Karpas-422 (cell line): ENCODE measurements around the gene SMIM35. TPM values are rescaled to one million over a fixed set of nuclear protein-coding genes. Genes with fewer than 3 reads are reported as not detected.

Experiments used
- DNase-seq: peaks from one replicate; pipeline ENCODE4 v3.0.0-alpha.2; 2015
- H2AFZ ChIP-seq: fragments of 200-600 bp; sonication (generic); 2 replicates; pipeline ENCODE4 v1.6.1; 2014; ENCODE audit warnings: antibody characterized with exemption, low read length, mixed read lengths
- H3K27ac ChIP-seq: fragments of 200-600 bp; sonication (generic); 2 replicates; pipeline ENCODE4 v1.5.1; 2014; ENCODE audit warnings: mild to moderate bottlenecking, low read length, moderate library complexity
- H3K27me3 ChIP-seq: fragments of 200-600 bp; sonication (generic); 2 replicates; pipeline ENCODE4 v1.6.1; 2014; ENCODE audit warnings: low read length, mixed read lengths
- H3K36me3 ChIP-seq: fragments of 200-600 bp; sonication (generic); 2 replicates; pipeline ENCODE4 v1.6.1; 2014; ENCODE audit warnings: low read length, mixed read lengths; ENCODE audit not compliant: insufficient read depth
- H3K4me1 ChIP-seq: fragments of 200-600 bp; sonication (generic); 2 replicates; pipeline ENCODE4 v1.6.1; 2014; ENCODE audit warnings: mild to moderate bottlenecking, low read length, mixed read lengths
- H3K4me2 ChIP-seq: fragments of 200-600 bp; sonication (generic); 2 replicates; pipeline ENCODE4 v1.6.1; 2014; ENCODE audit warnings: low read length, low read depth, mild to moderate bottlenecking; ENCODE audit not compliant: poor library complexity, severe bottlenecking
- H3K4me3 ChIP-seq: fragments of 200-600 bp; sonication (generic); 2 replicates; pipeline ENCODE4 v1.5.1; 2014; ENCODE audit warnings: mild to moderate bottlenecking, antibody characterized with exemption, low read length, mixed read lengths
- H3K79me2 ChIP-seq: fragments of 200-600 bp; sonication (generic); 2 replicates; pipeline ENCODE4 v1.6.1; 2014; ENCODE audit warnings: mild to moderate bottlenecking, low read length, mixed read lengths
- H3K9ac ChIP-seq: fragments of 200-600 bp; sonication (generic); 2 replicates; pipeline ENCODE4 v1.6.0; 2014; ENCODE audit warnings: low read length
- H3K9me2 ChIP-seq: fragments of 200-600 bp; sonication (generic), shearing (Covaris generic); replicated peaks from 2 replicates; pipeline ENCODE4 v1.6.0; 2014; ENCODE audit warnings: mild to moderate bottlenecking, low read length, moderate library complexity; ENCODE audit not compliant: insufficient read depth
- H3K9me3 ChIP-seq: fragments of 300-700, 200-600 bp; sonication (generic); 2 replicates; pipeline ENCODE4 v1.6.1; 2014; ENCODE audit warnings: low read length, mixed read lengths
- H4K20me1 ChIP-seq: fragments of 200-600 bp; sonication (generic); 2 replicates; pipeline ENCODE4 v1.6.1; 2014; ENCODE audit warnings: mild to moderate bottlenecking, antibody characterized with exemption, low read length, low read depth; ENCODE audit not compliant: insufficient read depth
- total RNA-seq: library from RNA; depleted of rRNA; stranded (reverse); fragments of >200 nt; shearing (Covaris generic); gene quantifications from 2 replicates; pipeline ENCODE4 v1.2.3, GENCODE V29; 2014; ENCODE audit warnings: low replicate concordance

The SMIM35 gene
- total RNA-seq, 1 experiment from 2014 or later: not detected

GRCh38 chr11:118027694-118028093 is 59.1 kb downstream of the SMIM35 start:
- Histone ChIP-seq H3K27ac (no peak overlapping the region), H3K9me3 (no peaks in the 10 kb centered on the region), H2AFZ (no peak overlapping the region), H3K36me3 (no peaks in the 10 kb centered on the region), H3K9me2 (no peaks in the 10 kb centered on the region), H3K79me2 (no peaks in the 10 kb centered on the region), H3K4me3 (no peak overlapping the region), H3K9ac (no peak overlapping the region), H3K4me1 (peaks cover 7% of the 10 kb centered on the region), H3K4me2 (no peak overlapping the region), H3K27me3 (no peaks in the 10 kb centered on the region), H4K20me1 (no peaks in the 10 kb centered on the region)
- DNase-seq: no peak

GRCh38 chr11:118021146-118021545 is 65.6 kb downstream of the SMIM35 start:
- no peaks in the 10 kb centered on the region for H3K79me2 ChIP-seq
- no peaks in the 10 kb centered on the region for H3K36me3 ChIP-seq
- H3K4me1 ChIP-seq: peaks cover 9% of the 10 kb centered on the region
- H3K9ac ChIP-seq: no peak overlapping the region
- no peaks in the 10 kb centered on the region for H4K20me1 ChIP-seq
- no peaks in the 10 kb centered on the region for H3K9me2 ChIP-seq
- no peak overlapping the region for H3K4me3 ChIP-seq
- peaks cover 3% of the 10 kb centered on the region; the same call in 1 of the 2 replicates for H3K9me3 ChIP-seq
- no peak overlapping the region for H3K4me2 ChIP-seq
- H2AFZ ChIP-seq: no peak overlapping the region
- no peak for DNase-seq
- no peak overlapping the region for H3K27ac ChIP-seq
- no peaks in the 10 kb centered on the region for H3K27me3 ChIP-seq

- no peak for DNase-seq
- Histone ChIP-seq H3K79me2 (no peaks in the 10 kb centered on the region), H3K36me3 (no peaks in the 10 kb centered on the region), H4K20me1 (no peaks in the 10 kb centered on the region), H3K4me2 (no peak overlapping the region), H3K4me3 (no peak overlapping the region), H3K4me1 (peaks cover 10% of the 10 kb centered on the region), H2AFZ (no peak overlapping the region), H3K9me2 (no peaks in the 10 kb centered on the region), H3K9me3 (peaks cover 3% of the 10 kb centered on the region; the same call in 1 of the 2 replicates), H3K9ac (no peak overlapping the region), H3K27me3 (no peaks in the 10 kb centered on the region), H3K27ac (no peak overlapping the region)
Observed at GRCh38 chr11:118018401-118018800, 68.4 kb downstream of the SMIM35 start.

- peaks cover 3% of the 10 kb centered on the region; the same call in 1 of the 2 replicates for H3K9me3 ChIP-seq
- no peak overlapping the region for H3K9ac ChIP-seq
- DNase-seq: no peak
Observed at GRCh38 chr11:118017631-118018315, 69.0 kb downstream of the SMIM35 start.

GRCh38 chr11:118017111-118017510 is 69.7 kb downstream of the SMIM35 start:
- H3K9me2 ChIP-seq: no peaks in the 10 kb centered on the region
- no peak overlapping the region for H3K4me3 ChIP-seq
- no peaks in the 10 kb centered on the region for H3K79me2 ChIP-seq
- no peaks in the 10 kb centered on the region for H3K27me3 ChIP-seq
- no peak for DNase-seq
- no peak overlapping the region for H3K27ac ChIP-seq
- H3K36me3 ChIP-seq: no peaks in the 10 kb centered on the region
- no peak overlapping the region for H2AFZ ChIP-seq
- H4K20me1 ChIP-seq: no peaks in the 10 kb centered on the region
- no peak overlapping the region for H3K4me2 ChIP-seq
- peaks cover 3% of the 10 kb centered on the region; the same call in 1 of the 2 replicates for H3K9me3 ChIP-seq
- H3K4me1 ChIP-seq: peaks cover 17% of the 10 kb centered on the region
- H3K9ac ChIP-seq: no peak overlapping the region

More at GRCh38 chr11:118017631-118018315, 69.0 kb downstream of the SMIM35 start:
- Histone ChIP-seq H3K27me3 (no peaks in the 10 kb centered on the region), H3K4me3 (no peak overlapping the region), H3K36me3 (no peaks in the 10 kb centered on the region), H2AFZ (no peak overlapping the region), H3K9me2 (no peaks in the 10 kb centered on the region), H3K79me2 (no peaks in the 10 kb centered on the region), H4K20me1 (no peaks in the 10 kb centered on the region), H3K4me1 (peaks cover 10% of the 10 kb centered on the region), H3K4me2 (no peak overlapping the region), H3K27ac (no peak overlapping the region)

GRCh38 chr11:118016104-118016503 is 70.7 kb downstream of the SMIM35 start:
- peaks cover 27% of the 10 kb centered on the region for H3K4me1 ChIP-seq
- DNase-seq: no peak

GRCh38 chr11:118015385-118015841 is 71.3 kb downstream of the SMIM35 start:
- no peaks in the 10 kb centered on the region for H3K9me2 ChIP-seq
- no peaks in the 10 kb centered on the region for H3K36me3 ChIP-seq
- no peak overlapping the region for H3K9ac ChIP-seq
- no peak overlapping the region for H3K4me3 ChIP-seq
- H4K20me1 ChIP-seq: no peaks in the 10 kb centered on the region
- no peaks in the 10 kb centered on the region for H3K27me3 ChIP-seq
- H3K79me2 ChIP-seq: no peaks in the 10 kb centered on the region
- no peak overlapping the region for H2AFZ ChIP-seq
- H3K4me2 ChIP-seq: no peak overlapping the region
- DNase-seq: no peak
- no peaks in the 10 kb centered on the region for H3K9me3 ChIP-seq
- no peak overlapping the region for H3K27ac ChIP-seq
- peaks cover 33% of the 10 kb centered on the region for H3K4me1 ChIP-seq

More at GRCh38 chr11:118016104-118016503, 70.7 kb downstream of the SMIM35 start:
- Histone ChIP-seq H3K27ac (no peak overlapping the region), H3K9me3 (peaks cover 3% of the 10 kb centered on the region; the same call in 1 of the 2 replicates), H3K4me2 (no peak overlapping the region), H3K4me3 (no peak overlapping the region), H4K20me1 (no peaks in the 10 kb centered on the region), H3K36me3 (no peaks in the 10 kb centered on the region), H3K9me2 (no peaks in the 10 kb centered on the region), H3K9ac (no peak overlapping the region), H2AFZ (no peak overlapping the region), H3K79me2 (no peaks in the 10 kb centered on the region), H3K27me3 (no peaks in the 10 kb centered on the region)

- Histone ChIP-seq H3K9ac (no peak overlapping the region), H2AFZ (no peak overlapping the region), H3K36me3 (no peaks in the 10 kb centered on the region), H3K4me1 (peaks cover 46% of the 10 kb centered on the region), H3K79me2 (no peaks in the 10 kb centered on the region), H3K9me3 (no peaks in the 10 kb centered on the region), H4K20me1 (no peaks in the 10 kb centered on the region), H3K9me2 (no peaks in the 10 kb centered on the region), H3K27ac (no peak overlapping the region), H3K4me3 (no peak overlapping the region), H3K4me2 (no peak overlapping the region), H3K27me3 (no peaks in the 10 kb centered on the region)
- DNase-seq: no peak
Observed at GRCh38 chr11:118014022-118014421, 72.7 kb downstream of the SMIM35 start.
